ENCODE data around the gene RFWD3. TPM values are rescaled to one million over a fixed set of nuclear protein-coding genes. Genes with fewer than 3 reads are reported as not detected.

The RFWD3 gene
- total and polyA plus RNA-seq, 2 of the 4 experiments (the other 2 are of a cell fraction), result 16.7 to 27.6 TPM

- no peak overlapping the region for H3K9ac ChIP-seq (ENCODE audit: low read depth, low read length)
- H2BK15ac ChIP-seq (ENCODE audit: low read depth, low read length), result no peak overlapping the region
- BruUV-seq (replicated peaks), result no TSS peak
- H2BK5ac ChIP-seq (ENCODE audit: low read depth, low read length, poor library complexity, severe bottlenecking), result no peak overlapping the region
- no peaks in the 10 kb centered on the region for H3K9me3 ChIP-seq (ENCODE audit: control insufficient read depth, insufficient read depth, low read length)
- no peaks in the 10 kb centered on the region for H3K27me3 ChIP-seq (ENCODE audit: control insufficient read depth, insufficient read depth, low read length)
- peak; percentile 28 for ATAC-seq (ENCODE audit: low read depth)
- peaks cover 44% of the 10 kb centered on the region for H3K36me3 ChIP-seq (ENCODE audit: control insufficient read depth, insufficient read depth, low read length)
- dilution Hi-C loops (cut with HindIII; ENCODE audit: low sequenced_read_pairs, unreplicated experiment), result no loop called here
- H4K20me1 ChIP-seq (ENCODE audit: insufficient read depth, low read length), result peaks cover 13% of the 10 kb centered on the region
- intact Hi-C loops (cut with micrococcal nuclease), result no loop called here
- H3K9me1 ChIP-seq (ENCODE audit: insufficient read depth, low read length), result no peaks in the 10 kb centered on the region
- POLR2A ChIA-PET (ENCODE audit: unreplicated experiment), result no interaction called here
- no peak overlapping the region for H2BK120ac ChIP-seq (ENCODE audit: low read depth, low read length)
- no peak for TF ChIP-seq POLR2A (IDR thresholded peaks at IDR 0.05; ENCODE audit: low read depth, low read length)
- no peak for TF ChIP-seq FOS (IDR thresholded peaks at IDR 0.05; ENCODE audit: low read depth, low read length)
- TF ChIP-seq MAZ (IDR thresholded peaks at IDR 0.05; ENCODE audit: borderline replicate concordance, low read depth, low read length), result no peak
- TF ChIP-seq ELK1 (IDR thresholded peaks at IDR 0.05; ENCODE audit: borderline replicate concordance, low read depth, low read length), result no peak
- TF ChIP-seq RFX5 (IDR thresholded peaks at IDR 0.05; ENCODE audit: low read depth, low read length), result no peak
- no peak for TF ChIP-seq RAD21 (IDR thresholded peaks at IDR 0.05; ENCODE audit: low read length)
- no peak for TF ChIP-seq CHD1 (IDR thresholded peaks at IDR 0.05; ENCODE audit: low read depth, low read length)
- no peak for TF ChIP-seq BHLHE40 (IDR thresholded peaks at IDR 0.05; ENCODE audit: low read depth, low read length)
- TF ChIP-seq NFE2L2 (IDR thresholded peaks at IDR 0.05; ENCODE audit: low read depth, low read length), result no peak
- no peak for TF ChIP-seq SMC3 (IDR thresholded peaks at IDR 0.05; ENCODE audit: low read depth, low read length)
- TF ChIP-seq MAFK (IDR thresholded peaks at IDR 0.05; ENCODE audit: low read depth, low read length), result no peak
- TF ChIP-seq USF2 (IDR thresholded peaks at IDR 0.05; ENCODE audit: low read depth, low read length), result no peak
- no peak for TF ChIP-seq CTCF (conservative IDR thresholded peaks at IDR 0.05; ENCODE audit: low read depth, low read length)
- TF ChIP-seq MXI1 (IDR thresholded peaks at IDR 0.05; ENCODE audit: borderline replicate concordance, low read depth, low read length), result no peak
- no peak for TF ChIP-seq CEBPB (IDR thresholded peaks at IDR 0.05; ENCODE audit: low read depth, low read length)
- no peak for TF ChIP-seq RCOR1 (IDR thresholded peaks at IDR 0.05; ENCODE audit: insufficient replicate concordance, low read length)
- H3K4ac ChIP-seq (ENCODE audit: low read depth, low read length), result no peak overlapping the region
- H3K4me2 ChIP-seq (ENCODE audit: low read depth, low read length), result no peak overlapping the region
- no peak overlapping the region for H3K14ac ChIP-seq (replicated peaks; ENCODE audit: low read depth, low read length)
- peaks cover 16 to 33% of the 10 kb centered on the region in 2 experiments for H3K79me1 ChIP-seq (ENCODE audit: low read depth in 1 of 2, low read length in 2 of 2)
- no peak overlapping the region for H2AK9ac ChIP-seq (replicated peaks; ENCODE audit: low read depth, low read length, poor library complexity)
- no peak overlapping the region for H4K91ac ChIP-seq (ENCODE audit: insufficient read depth, low read depth, low read length)
- H2AK5ac ChIP-seq (ENCODE audit: low read depth, low read length), result no peak overlapping the region
- 100% methylated on average over 3 of the region's 6 CpGs; no CpG with 5 or more reads in 1 of the 2 experiments for WGBS, 2 experiments (ENCODE audit: extremely low coverage in 2 of 2, insufficient read length in 1 of 2)
- H4K5ac ChIP-seq (ENCODE audit: low read depth, low read length), result no peak overlapping the region
- no peak overlapping the region for H4K8ac ChIP-seq (ENCODE audit: low read depth in 2 of 2, low read length in 2 of 2)
- no peak overlapping the region for H3K56ac ChIP-seq (ENCODE audit: extremely low read depth, insufficient read depth, low read length)
- in situ Hi-C loops (cut with MboI; ENCODE audit: low sequenced_read_pairs), result loop anchor here (10.0 kb wide), 2 partner anchors 143 to 303 kb away; no protein-coding TSS in a partner anchor
- H3K23ac ChIP-seq (ENCODE audit: low read depth, low read length), result no peak overlapping the region
- H2BK20ac ChIP-seq (ENCODE audit: low read depth, low read length), result no peak overlapping the region
- no peak overlapping the region for H3K18ac ChIP-seq (ENCODE audit: low read depth, low read length)
- H3K4me1 ChIP-seq (ENCODE audit: control insufficient read depth, insufficient read depth, low read length), result peaks cover 4% of the 10 kb centered on the region
- peak; percentile 28 for DNase-seq
- H3K27ac ChIP-seq (ENCODE audit: insufficient read depth, low read length), result no peak overlapping the region
- CTCF ChIA-PET, result no interaction called here
- no peak overlapping the region for H2AFZ ChIP-seq (replicated peaks; ENCODE audit: low read length, poor library complexity)
- no peak overlapping the region for H3K4me3 ChIP-seq (ENCODE audit: insufficient read depth, low read depth, low read length)
Observed at GRCh38 chr16:74627506-74628220, 39.0 kb downstream of the RFWD3 start.

All from IMR-90 (cell line).